IPS-NIHi7 (cell line): ENCODE measurements around the gene KAZN.
"Not testable (repeated sequence)": the region's sequence is repeated elsewhere in the genome, so short reads cannot be mapped to it uniquely, and the experiment has no call there.

ENCODE experiments used
- DNase-seq: peaks from one replicate; pipeline ENCODE4 v3.0.0; 2012; ENCODE audit warnings: mixed read lengths; ENCODE audit errors: extremely low spot score

The KAZN gene

GRCh38 chr1:15029786-15030185 is 431.3 kb downstream of the KAZN start:
- DNase-seq: no peak

GRCh38 chr1:15031251-15031933 is 432.9 kb downstream of the KAZN start:
- DNase-seq: no peak

- no peak for DNase-seq
Measured at GRCh38 chr1:15033264-15033663, 434.8 kb downstream of the KAZN start.

GRCh38 chr1:15034656-15035055 is 436.2 kb downstream of the KAZN start:
- no peak for DNase-seq

- DNase-seq: no peak
Measured at GRCh38 chr1:15035236-15035635, 436.8 kb downstream of the KAZN start.

GRCh38 chr1:15036101-15036500 is 437.6 kb downstream of the KAZN start:
- no peak for DNase-seq

GRCh38 chr1:15038232-15039016 is 439.9 kb downstream of the KAZN start:
- peak; percentile 59 for DNase-seq

- no peak for DNase-seq
Measured at GRCh38 chr1:15039017-15039648, 440.6 kb downstream of the KAZN start.

GRCh38 chr1:15039901-15040300 is 441.4 kb downstream of the KAZN start:
- DNase-seq: no peak

- DNase-seq: not testable (repeated sequence)
Measured at GRCh38 chr1:15040685-15041084, 442.2 kb downstream of the KAZN start.

GRCh38 chr1:15042866-15043265 is 444.4 kb downstream of the KAZN start:
- DNase-seq: no peak

- DNase-seq: no peak
Measured at GRCh38 chr1:15043934-15044333, 445.4 kb downstream of the KAZN start.

GRCh38 chr1:15045123-15045522 is 446.6 kb downstream of the KAZN start:
- no peak for DNase-seq

- DNase-seq: peak; percentile 95
Measured at GRCh38 chr1:15046487-15047165, 448.1 kb downstream of the KAZN start.

GRCh38 chr1:15047237-15047636 is 448.8 kb downstream of the KAZN start:
- no peak for DNase-seq

GRCh38 chr1:15048437-15048980 is 450.0 kb downstream of the KAZN start:
- no peak for DNase-seq

GRCh38 chr1:15049067-15049466 is 450.6 kb downstream of the KAZN start:
- DNase-seq: no peak

- DNase-seq: no peak
Measured at GRCh38 chr1:15051882-15052528, 453.5 kb downstream of the KAZN start.

- DNase-seq: peak; percentile 43
Measured at GRCh38 chr1:15053153-15053552, 454.7 kb downstream of the KAZN start.

GRCh38 chr1:15055736-15056415 is 457.4 kb downstream of the KAZN start:
- no peak for DNase-seq
